Hepatocyte (in vitro differentiated cells): ENCODE measurements around the gene TAS2R60.

ENCODE experiments used
- EZH2 ChIP-seq: fragments of 200-600 bp; sonication (generic); IDR thresholded peaks from 2 replicates; pipeline ENCODE4 v1.6.1; 2016; ENCODE audit warnings: antibody characterized with exemption, mild to moderate bottlenecking, borderline replicate concordance
- EZH2phosphoT487 ChIP-seq: fragments of 200-600 bp; sonication (generic); IDR thresholded peaks from one replicate; pipeline ENCODE4 v1.6.1; 2018; ENCODE audit warnings: antibody characterized with exemption, mild to moderate bottlenecking, low read depth, moderate library complexity; ENCODE audit not compliant: unreplicated experiment, severe bottlenecking
- TF ChIP-seq, protein P1 (sequence below): fragments of 200-600 bp; sonication (generic); IDR thresholded peaks from 2 replicates; pipeline ENCODE4 v1.5.1; 2016; ENCODE audit warnings: antibody characterized with exemption, mild to moderate bottlenecking; ENCODE audit not compliant: poor library complexity

DNA sequence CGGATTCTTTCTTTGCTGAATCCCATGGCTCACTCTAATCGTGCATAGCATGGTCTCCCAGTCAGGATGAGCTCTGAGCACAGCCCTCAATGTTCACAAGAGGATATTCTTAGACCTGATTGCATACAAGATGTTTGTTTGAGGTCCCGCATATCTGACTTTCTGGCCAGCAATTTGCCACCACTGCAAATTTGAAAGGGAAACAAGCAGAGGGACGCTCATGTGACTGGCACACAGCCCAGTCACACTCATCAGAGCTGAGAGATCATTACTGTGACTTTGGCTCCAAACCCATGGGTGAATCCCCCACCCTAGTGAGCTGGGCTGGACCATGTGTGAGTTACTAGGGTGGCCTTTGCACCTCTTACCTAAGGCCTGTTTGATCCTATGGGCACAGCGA is 44.3 kb downstream of the TAS2R60 start:
- TF ChIP-seq, protein P1, sequence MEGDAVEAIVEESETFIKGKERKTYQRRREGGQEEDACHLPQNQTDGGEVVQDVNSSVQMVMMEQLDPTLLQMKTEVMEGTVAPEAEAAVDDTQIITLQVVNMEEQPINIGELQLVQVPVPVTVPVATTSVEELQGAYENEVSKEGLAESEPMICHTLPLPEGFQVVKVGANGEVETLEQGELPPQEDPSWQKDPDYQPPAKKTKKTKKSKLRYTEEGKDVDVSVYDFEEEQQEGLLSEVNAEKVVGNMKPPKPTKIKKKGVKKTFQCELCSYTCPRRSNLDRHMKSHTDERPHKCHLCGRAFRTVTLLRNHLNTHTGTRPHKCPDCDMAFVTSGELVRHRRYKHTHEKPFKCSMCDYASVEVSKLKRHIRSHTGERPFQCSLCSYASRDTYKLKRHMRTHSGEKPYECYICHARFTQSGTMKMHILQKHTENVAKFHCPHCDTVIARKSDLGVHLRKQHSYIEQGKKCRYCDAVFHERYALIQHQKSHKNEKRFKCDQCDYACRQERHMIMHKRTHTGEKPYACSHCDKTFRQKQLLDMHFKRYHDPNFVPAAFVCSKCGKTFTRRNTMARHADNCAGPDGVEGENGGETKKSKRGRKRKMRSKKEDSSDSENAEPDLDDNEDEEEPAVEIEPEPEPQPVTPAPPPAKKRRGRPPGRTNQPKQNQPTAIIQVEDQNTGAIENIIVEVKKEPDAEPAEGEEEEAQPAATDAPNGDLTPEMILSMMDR, result no peak
- TF ChIP-seq EZH2phosphoT487, result no peak
- no peak for TF ChIP-seq EZH2
